ENCODE measurements around the gene TMEM39A.

- no peak for TF ChIP-seq POLR2AphosphoS5 (IDR thresholded peaks at IDR 0.05; ENCODE audit: low read depth, low read length)
- no peak for TF ChIP-seq POLR2A (IDR thresholded peaks at IDR 0.05; ENCODE audit: low read depth, low read length)
- no peak for TF ChIP-seq TAF1 (IDR thresholded peaks at IDR 0.05; ENCODE audit: borderline replicate concordance, low read depth, low read length)
These were observed 28.7 kb upstream of the TMEM39A start for GRCh38 chr3:119492128-119492527.

Data from GM12892 (cell line).